PFSK-1 (cell line): ENCODE measurements around the gene SERPINB8.

Source experiments
- FOXP2 ChIP-seq: optimal IDR thresholded peaks from 2 replicates; pipeline ENCODE3; 2011; ENCODE audit warnings: borderline replicate concordance, control low read depth, inconsistent platforms; ENCODE audit not compliant: insufficient read depth; ENCODE audit errors: extremely low read length, extremely low read depth
- POLR2AphosphoS5 ChIP-seq: IDR thresholded peaks from 2 replicates; pipeline ENCODE4 v1.6.1; 2012; ENCODE audit warnings: low read depth, mild to moderate bottlenecking, control low read depth, low read length, moderate library complexity
- REST ChIP-seq, 2 experiments: IDR thresholded peaks; 2 replicates each; pipeline versions ENCODE4 v1.6.1 to v1.8.0; 2011 to 2012; ENCODE audit warnings: low read depth in 2 of 2, low read length in 2 of 2, control low read depth in 1 of 2, inconsistent platforms in 1 of 2, mild to moderate bottlenecking in 1 of 2, moderate library complexity in 1 of 2; ENCODE audit not compliant: insufficient read depth in 1 of 2
- SIN3A ChIP-seq: IDR thresholded peaks from 2 replicates; pipeline ENCODE4 v1.6.1; 2012; ENCODE audit warnings: mild to moderate bottlenecking, low read length, moderate library complexity, borderline replicate concordance; ENCODE audit not compliant: insufficient read depth
- TAF1 ChIP-seq: IDR thresholded peaks from 2 replicates; pipeline ENCODE4 v1.6.1; 2012; ENCODE audit warnings: low read length, control low read depth, borderline replicate concordance; ENCODE audit not compliant: insufficient read depth

- TF ChIP-seq POLR2AphosphoS5 (no peak), REST (IDR thresholded peaks at IDR 0.05; ENCODE audit: insufficient read depth in 1 of 2, low read depth in 2 of 2, low read length in 2 of 2) (no peak), TAF1 (no peak), SIN3A (no peak), FOXP2 (no peak)
Observed at GRCh38 chr18:63992751-63993150, 22.9 kb downstream of the SERPINB8 start.
